Measurements from ENCODE around the gene PEAK1. TPM values are rescaled to one million over a fixed set of nuclear protein-coding genes. Genes with fewer than 3 reads are reported as not detected.
A peak's percentile ranks its signal among the peaks of the same experiment; 100 is the strongest.

The PEAK1 gene, protein sequence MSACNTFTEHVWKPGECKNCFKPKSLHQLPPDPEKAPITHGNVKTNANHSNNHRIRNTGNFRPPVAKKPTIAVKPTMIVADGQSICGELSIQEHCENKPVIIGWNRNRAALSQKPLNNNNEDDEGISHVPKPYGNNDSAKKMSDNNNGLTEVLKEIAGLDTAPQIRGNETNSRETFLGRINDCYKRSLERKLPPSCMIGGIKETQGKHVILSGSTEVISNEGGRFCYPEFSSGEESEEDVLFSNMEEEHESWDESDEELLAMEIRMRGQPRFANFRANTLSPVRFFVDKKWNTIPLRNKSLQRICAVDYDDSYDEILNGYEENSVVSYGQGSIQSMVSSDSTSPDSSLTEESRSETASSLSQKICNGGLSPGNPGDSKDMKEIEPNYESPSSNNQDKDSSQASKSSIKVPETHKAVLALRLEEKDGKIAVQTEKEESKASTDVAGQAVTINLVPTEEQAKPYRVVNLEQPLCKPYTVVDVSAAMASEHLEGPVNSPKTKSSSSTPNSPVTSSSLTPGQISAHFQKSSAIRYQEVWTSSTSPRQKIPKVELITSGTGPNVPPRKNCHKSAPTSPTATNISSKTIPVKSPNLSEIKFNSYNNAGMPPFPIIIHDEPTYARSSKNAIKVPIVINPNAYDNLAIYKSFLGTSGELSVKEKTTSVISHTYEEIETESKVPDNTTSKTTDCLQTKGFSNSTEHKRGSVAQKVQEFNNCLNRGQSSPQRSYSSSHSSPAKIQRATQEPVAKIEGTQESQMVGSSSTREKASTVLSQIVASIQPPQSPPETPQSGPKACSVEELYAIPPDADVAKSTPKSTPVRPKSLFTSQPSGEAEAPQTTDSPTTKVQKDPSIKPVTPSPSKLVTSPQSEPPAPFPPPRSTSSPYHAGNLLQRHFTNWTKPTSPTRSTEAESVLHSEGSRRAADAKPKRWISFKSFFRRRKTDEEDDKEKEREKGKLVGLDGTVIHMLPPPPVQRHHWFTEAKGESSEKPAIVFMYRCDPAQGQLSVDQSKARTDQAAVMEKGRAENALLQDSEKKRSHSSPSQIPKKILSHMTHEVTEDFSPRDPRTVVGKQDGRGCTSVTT (N-terminal part only)
- total RNA-seq: 15.6 and 58.0 TPM in 2 replicates

DNA sequence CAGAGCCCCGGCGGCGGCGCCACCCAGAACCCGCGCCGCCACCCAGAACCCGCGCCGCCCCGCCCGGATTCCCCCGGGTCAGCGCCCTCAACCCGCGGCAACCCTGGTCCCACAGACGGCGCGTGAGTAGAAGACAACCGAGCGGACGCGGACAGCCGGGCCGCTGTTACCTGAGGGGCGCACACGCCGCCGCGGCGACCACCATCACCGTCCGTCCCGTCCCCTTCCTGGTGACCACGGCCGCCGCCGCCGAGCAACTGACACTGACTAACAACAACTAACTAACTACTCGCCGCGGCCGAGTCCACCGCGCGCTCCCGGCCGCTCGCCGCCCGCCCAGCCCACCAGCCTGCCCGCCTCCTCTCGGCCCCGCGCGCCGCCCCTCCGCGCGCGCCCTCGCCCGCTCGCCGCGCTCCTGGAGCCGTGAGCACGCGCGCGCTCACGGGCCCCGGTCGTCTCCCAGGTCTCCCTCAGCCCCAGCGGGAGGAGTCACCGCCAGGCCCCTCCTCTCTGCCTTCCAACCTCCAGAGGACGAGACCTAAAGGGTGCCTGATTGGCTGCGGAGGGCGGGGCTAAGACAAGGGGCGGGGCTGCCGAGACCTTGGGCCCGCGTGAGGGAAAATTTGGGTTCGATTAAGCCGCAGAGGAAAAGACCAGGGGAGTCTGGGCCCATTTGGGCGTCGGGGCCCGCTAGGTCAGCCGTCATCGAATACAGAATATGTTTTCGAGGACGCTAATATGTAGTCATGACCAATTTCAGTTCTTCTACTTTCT is at the start of gene PEAK1:
Gene PEAK1, minus strand, starts transcription at position 269 of the 774 bp plus-strand sequence. CDS start 238,178 bp downstream, outside the sequence.
- peak; percentile 94 for DNase-seq (ENCODE audit: low read depth)

DNA sequence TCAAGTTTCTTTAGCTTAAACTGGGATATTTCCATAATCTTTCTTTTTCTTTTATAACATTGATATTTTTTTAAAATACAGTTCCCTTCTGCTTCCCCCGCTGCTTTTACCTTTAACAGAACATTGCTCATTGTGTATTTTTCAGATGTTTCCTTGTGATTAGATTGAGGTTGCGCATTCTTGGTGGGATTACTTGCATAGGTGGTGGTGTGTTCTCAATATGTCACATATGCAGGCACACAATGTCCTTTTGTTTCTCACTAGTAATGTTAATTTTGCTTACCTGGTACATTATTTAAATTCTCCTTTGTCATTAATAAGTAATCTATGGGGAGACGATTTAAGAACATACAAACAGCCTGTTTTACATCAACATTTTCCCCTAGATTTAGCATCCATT is 49.0 kb upstream of the PEAK1 start:
- no peak for DNase-seq (ENCODE audit: low read depth)

DNA sequence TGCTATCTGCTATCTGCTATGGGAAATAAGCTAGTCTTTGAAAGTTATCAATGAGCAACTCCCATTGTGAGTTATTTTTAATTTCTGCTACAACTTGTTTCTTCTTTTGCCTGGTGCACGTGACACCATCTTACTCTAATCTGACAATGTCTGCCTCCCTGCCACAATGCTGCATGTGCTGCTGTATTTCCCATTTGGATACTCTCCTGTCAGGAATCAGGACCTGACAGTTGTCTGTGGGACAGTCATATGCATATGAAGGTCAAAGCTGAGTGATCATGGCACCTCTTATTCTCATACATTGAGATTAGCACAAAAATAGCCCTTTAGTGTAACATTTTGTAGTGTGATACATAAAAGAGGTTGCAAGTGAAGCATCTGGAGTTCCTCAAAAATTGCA is 46.6 kb upstream of the PEAK1 start:
- DNase-seq (ENCODE audit: low read depth): no peak

DNA sequence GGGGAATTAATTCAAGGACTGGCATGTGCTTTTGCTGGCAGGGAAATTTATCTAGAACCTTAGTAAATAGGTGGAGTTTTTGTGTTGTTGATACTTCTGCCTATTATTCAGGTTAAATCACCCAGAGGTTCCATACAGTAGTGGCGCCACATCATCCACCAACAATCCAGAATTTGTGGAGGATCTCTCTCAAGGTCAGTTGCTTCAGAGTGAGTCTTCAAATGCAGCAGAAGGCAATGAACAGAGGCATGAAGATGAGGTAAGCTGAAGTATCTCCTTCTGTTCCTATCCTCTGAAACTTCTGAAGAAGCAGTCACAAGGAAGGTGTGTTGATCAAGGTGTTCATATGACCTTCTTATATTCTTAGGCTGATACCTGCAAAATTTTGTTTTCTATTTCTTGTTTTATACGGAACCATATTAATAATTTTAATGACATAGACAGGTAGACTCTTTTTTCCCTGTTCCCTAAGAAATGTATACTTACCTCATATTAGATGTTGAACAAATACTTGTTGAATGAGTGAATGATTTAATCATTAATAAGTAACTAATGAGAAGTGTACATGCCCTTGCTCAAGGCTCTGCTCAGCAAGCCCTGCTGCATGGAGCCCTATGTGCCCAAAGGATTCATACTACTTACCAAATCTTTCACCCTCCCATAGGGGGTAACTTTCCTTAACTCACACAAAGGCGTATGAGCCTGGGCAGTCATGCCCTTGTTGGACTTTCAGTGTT is 44.4 kb upstream of the PEAK1 start:
- DNase-seq (ENCODE audit: low read depth): peak; percentile 86

DNA sequence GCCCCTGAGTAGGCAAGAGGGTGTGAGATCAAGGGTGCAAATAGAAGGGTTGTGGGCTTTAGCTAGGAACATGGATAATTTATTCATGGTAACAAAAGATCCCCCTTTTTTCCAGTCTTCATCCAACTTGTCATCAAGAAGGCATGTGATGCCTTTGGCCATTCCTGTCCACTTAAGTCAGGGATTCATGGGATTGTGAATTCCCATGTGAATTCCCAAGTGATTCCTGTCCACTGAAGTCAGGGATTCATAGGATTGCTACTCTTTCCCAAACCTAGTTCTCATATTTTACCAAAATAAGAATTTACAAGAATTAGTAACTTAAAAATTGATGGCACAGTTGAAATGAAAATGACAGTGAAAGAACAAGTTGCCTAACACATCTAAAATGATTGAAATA is 41.6 kb upstream of the PEAK1 start:
- peak; percentile 40 for DNase-seq (ENCODE audit: low read depth)

DNA sequence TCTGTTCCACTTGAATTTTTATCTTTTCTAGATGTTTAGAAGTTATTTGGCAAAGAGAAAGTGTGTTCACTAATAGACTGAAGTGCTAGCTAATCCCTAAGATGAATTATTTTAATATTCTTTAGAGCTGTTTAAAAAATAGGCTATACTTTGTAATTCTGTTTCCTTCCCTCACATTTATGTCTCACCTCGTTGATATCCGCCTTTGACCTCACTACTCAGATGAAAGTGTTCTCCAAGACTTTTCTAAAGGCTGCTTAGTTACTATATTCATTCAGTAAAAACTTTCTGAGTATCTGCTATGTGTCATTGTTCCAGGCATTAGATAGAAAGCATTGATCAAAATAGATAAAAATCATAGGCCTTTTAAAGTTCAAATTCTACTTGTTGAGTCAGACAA is 39.1 kb upstream of the PEAK1 start:
- no peak for DNase-seq (ENCODE audit: low read depth)

DNA sequence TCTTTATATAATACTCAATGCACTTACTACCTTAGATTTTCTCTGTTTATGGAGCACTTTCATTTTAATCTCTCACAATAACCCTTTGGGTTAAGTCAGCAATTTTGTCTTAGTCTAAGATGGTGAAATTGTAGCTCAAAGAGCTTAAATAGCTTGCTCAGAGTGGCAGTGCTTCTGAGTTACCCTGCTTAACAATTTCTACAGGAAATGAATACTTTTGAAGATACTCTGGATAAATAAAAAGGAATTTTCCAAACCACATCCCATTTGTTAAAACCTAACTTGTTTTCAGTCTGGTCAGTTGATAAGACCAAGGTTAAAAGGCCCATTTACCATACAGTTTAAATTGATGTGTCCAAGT is 38.0 kb upstream of the PEAK1 start:
- DNase-seq (ENCODE audit: low read depth): peak; percentile 30

DNA sequence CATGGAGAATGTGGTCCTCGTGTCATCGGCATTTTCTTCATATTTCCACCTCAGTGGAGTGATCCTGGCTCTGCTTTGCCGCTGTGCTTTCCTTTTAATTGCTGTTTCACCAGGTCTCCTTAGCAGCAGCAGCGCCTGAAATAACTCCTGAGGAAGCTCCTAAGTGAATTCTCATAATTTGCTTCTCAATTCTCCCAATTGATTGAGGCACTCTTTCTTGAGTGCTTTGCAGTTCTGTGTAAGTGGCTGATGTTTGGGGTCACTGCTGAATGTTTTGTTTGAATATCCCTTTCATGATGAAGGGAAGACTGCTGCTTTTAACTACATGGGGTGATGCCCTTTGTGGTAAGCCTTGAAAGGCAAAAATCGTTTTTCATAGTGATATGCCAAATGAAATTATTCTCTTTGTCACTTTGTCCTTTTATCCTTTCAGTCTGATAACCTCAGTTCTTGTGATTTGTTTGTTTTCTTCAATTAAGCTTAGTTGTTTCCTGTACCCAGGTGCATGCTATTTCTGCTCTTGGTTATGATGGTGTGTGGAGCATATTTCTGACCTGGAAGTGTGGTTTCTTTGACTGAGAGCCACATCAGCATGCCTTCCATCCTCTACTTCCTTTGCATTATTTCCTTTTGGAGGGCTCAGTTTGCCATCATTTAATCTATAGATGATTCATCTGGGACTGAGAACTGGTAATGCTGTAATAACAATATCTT is 37.4 kb upstream of the PEAK1 start:
- peak; percentile 53 for DNase-seq (ENCODE audit: low read depth)

DNA sequence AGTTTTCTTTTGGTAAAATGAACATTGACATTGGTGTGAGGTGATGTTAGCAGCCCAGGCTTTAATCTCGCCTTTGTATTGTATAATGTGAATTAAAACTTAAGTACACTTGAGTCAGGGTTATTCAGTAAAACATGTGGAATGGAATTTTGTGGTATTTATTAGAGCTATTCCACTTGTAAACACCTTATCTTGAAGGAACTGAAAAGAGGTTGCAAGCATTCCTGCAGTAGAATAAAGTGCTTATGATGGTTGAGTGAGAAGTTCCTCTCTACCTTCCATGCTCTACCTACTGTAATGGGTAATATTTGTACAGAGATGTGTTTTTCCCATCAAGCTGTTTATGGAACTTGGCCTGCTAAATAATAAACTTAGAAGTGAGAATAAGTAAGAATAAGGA is 36.8 kb upstream of the PEAK1 start:
- DNase-seq (ENCODE audit: low read depth): peak; percentile 38

DNA sequence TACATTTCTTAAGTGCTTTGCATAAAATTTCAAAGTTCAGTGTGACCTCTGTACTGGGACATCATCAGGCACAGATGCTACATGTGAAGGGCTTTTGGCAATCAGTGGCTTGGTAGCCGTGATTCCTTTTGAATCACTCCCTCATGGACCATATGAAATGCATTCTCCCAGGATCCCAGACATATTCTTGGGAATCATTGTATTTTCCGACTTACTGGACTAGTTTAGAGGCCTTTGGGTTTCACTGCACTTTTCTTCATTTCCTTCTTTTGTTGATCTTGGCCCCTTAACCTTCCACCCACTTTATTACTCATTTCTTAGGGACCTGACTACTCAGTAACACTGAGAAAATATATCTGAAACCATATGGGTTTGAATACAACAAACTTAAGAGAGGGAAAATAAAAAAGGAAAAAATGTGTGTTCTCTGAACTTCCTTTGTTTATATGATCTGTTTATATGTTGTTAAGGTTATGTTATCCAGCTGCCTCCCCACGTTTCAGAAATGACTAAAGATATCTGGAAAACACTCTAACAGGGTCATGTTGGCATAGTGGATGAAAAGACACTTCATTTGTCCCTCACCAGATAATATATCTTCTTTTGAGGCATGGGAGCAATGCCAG is 35.9 kb upstream of the PEAK1 start:
- DNase-seq (ENCODE audit: low read depth): peak; percentile 70

DNA sequence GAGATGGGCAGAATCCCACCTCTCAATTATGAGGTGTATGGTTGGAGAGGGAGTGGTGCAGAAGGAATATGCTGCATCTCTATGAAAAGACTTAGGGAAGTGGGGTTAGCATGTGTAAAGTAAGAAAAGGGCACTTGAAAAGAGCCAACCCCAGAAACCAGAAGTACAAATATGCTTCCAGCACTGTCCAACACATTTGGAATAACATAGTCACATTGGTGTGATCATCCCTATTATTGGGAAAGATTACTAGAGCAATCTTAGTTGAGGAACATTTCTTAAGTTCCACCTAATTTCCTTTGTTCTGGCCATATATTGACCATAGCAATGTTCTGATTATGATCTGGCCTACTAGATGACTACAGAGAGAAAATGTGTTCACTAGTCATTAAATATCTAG is 35.0 kb upstream of the PEAK1 start:
- no peak for DNase-seq (ENCODE audit: low read depth)

DNA sequence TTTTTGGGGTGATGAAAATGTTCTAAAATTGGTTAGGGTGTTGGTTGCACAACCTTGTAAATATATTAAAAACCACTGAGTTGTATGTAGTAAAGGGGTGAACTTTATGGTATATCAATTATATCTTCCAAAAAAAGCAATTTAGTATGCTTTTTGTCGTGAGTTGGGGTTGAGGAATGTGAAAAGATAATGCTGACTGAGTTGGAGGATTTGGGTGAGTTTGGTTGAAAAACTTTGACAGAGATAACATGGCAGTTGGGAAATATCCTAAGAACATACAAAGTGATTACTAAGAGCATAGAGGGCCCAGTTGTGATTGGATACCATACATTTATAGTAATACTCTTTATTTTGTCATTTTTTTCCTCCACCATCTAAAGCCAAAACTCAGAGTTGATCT is 34.4 kb upstream of the PEAK1 start:
- no peak for DNase-seq (ENCODE audit: low read depth)

DNA sequence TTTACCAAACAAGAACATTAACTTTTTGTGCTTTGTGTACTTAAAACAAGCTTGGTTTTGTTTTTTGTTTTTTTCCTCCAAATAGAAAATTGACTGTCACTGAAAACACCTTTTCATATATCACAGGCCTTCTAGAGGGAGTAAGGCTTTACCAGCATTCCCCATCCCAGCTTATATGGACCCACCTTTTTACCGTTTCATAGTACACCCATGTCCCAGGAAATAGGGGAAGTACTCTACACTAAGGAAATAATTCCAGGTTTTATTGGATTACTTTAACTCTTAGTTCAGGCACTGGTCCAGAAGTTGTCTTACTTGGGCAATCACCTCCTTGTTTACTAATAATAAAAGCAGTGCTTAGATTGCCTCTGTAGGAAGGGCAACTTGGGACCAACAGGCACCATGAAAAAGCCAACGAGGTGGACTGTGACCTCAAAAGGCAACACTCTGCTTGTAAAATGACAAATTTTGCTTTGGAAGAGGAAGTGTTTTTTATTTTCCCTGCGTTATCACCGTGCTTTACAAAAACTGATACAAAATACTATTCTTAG is 27.0 kb upstream of the PEAK1 start:
- DNase-seq (ENCODE audit: low read depth): peak; percentile 9

DNA sequence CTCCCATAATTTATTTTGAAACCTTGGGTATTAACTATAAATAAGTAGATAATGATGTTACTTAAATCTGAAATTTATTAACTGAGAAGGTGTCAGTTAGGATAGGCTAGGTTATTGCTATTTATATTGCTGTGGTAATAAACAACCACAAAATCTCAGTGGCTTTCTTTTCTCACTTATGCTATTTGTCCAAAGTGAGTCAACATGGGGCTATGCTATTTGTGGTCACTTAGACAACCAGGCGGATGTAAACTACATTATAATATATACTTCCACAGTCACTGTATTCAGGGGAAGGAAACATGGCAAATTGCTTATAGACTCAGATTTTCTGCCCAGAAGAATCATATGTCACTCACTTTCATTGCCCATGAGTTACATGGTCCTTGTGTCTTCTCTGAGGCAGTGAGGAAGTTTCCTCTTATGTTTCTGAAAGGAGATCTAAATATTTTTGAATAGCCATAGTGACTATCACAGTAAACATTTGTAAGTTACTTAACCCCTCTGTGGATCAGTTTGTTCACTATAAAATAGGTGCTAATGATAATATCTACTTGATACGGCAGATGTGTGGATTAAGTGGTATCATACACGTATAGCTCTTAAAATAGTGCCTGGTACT is 20.6 kb upstream of the PEAK1 start:
- DNase-seq (ENCODE audit: low read depth): peak; percentile 73

DNA sequence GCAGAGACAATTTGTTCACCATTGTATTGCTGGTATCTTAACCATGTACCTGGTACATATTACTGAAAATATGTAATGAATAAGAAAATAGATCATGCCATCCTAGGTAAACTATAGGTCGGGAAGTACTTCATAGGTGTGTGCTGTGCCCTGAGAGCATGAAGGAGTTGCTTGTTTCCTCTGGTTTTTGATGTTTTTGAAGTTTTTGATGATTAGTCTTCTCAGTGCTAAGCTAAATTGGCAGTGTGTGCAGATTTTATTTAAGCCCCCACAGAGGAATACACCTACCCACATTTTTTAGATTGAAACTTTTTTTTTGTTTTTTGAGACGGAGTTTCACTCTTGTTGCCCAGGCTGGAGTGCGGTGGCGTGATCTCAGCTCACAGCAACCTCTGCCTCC is 17.4 kb upstream of the PEAK1 start:
- DNase-seq (ENCODE audit: low read depth): no peak

DNA sequence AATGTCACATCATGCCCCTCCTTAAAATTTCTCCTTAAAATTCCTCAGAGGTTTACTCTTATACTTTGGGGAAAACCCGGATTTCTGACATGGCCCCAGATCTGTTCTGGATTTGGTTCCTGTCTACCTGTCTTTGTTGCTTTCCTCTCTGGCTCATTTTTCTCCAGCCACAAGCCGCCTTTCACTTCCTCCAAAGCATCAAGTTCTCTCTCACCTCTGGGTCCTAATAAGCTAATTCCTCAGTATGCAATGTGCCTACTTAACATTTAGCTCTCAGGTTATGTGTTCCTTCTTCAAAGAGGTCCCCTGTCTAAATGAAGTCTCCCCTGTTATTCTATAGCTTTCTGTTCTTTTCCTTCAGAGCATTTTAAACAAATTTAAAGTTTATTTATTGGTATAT is 16.9 kb upstream of the PEAK1 start:
- no peak for DNase-seq (ENCODE audit: low read depth)

DNA sequence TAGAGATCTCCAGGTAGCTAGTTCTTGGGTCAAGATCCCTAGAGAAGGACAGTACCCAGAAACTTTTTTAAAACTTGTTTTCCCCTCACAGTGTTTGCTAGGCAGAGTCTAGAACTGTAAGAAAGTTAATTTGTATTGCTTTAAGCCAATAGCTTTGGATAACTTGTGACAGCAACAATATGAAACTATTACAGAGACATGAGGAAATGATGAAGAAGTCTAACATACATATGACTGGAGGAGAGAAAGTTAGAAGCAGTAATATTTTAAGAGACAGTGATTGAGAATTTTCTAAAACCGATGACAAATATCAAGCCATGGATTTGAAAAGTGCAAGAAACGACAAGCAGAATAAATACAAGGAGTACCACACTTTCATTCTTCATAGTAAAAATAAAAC is 10.7 kb upstream of the PEAK1 start:
- no peak for DNase-seq (ENCODE audit: low read depth)

DNA sequence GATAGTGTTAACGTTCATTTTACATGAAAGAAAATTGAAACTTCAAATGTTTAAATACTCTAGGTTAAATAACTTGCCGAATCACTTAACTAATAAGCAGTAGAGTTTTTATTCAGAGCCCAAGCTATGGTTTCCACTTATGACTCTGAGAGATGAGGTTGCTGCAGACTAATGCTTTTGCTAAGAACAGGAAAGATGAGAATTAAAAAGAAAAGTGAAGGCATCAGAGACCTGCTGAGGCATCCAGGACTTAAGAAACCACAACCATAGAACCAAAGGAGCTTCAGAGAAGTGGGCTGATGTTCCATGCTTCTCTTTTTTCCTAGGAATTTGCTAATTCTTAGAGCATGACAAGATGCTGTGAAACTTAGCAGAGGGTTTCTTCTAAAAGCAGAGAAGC is 10.3 kb upstream of the PEAK1 start:
- DNase-seq (ENCODE audit: low read depth): no peak

DNA sequence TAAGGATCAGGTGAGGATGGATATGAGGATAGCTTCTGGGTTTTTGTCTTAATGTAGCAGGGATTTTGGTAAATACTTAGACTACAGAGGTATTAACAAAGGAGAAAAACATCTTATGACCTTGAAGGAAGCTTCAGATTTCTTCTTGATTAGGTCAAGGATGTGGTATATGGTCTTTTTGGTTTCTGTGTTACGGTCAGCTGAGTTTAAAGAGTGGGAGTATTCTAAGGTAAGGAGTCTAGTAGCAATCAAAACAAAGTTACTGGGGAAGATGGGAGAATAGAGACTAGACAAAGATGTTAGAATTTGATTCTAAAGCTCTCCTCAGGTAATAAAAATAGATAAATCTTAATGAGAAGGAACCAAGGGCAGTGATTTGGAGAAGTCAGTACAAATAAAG is 7.0 kb upstream of the PEAK1 start:
- peak; percentile 22 for DNase-seq (ENCODE audit: low read depth)
